GM11168 (cell line): ENCODE data around the gene DLX3.
"Not testable (repeated sequence)": the region's sequence is repeated elsewhere in the genome, so short reads cannot be mapped to it uniquely, and the experiment has no call there.

Source experiments
- in situ Hi-C: fragments of 300-500 bp; cut with MboI; formaldehyde crosslinking; loops from one replicate; pipeline ENCODE4 v1.12.0; 2022; ENCODE audit warnings: low sequenced_read_pairs; ENCODE audit not compliant: unreplicated experiment

Gene DLX3

GRCh38 chr17:49995055-49995738, at the start of gene DLX3:
TSS of gene DLX3 (minus strand) at chr17:49995224. CDS start at chr17:49994998, 226 bp downstream.
- in situ Hi-C loops, result loop anchor here (25.0 kb wide), 1 partner anchor 433 kb away; no protein-coding TSS in a partner anchor

GRCh38 chr17:50044483-50044882, 49.5 kb upstream of the DLX3 start:
- in situ Hi-C loops, result no loop called here

GRCh38 chr17:50043290-50044148, 48.5 kb upstream of the DLX3 start:
- in situ Hi-C loops, result no loop called here

DNA sequence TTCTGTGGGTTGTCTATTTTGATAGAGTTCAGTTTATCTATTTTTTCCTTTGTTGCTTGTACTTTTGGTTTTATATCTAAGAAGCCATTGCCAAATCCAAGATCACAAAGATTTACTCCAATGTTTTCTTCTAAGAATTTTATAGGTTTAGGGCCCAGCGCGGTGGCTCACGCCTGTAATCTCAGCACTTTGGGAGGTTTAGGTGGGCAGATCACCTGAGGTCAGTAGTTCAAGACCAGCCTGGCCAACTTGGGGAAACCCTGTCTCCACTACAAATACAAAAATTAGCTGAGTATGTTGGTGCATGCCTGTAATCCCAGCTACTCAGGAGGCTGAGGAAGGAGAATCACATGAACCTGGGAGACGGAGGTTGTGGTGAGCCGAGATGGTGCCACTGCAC, 47.2 kb upstream of the DLX3 start:
- in situ Hi-C loops, result no loop called here

- in situ Hi-C loops, result not testable (repeated sequence)
Observed at GRCh38 chr17:50040496-50040895, 45.5 kb upstream of the DLX3 start.

- in situ Hi-C loops, result loop anchor here (5.0 kb wide), 1 partner anchor 53 kb away; no protein-coding TSS in a partner anchor
Observed at GRCh38 chr17:50039058-50039457, 44.0 kb upstream of the DLX3 start.

DNA sequence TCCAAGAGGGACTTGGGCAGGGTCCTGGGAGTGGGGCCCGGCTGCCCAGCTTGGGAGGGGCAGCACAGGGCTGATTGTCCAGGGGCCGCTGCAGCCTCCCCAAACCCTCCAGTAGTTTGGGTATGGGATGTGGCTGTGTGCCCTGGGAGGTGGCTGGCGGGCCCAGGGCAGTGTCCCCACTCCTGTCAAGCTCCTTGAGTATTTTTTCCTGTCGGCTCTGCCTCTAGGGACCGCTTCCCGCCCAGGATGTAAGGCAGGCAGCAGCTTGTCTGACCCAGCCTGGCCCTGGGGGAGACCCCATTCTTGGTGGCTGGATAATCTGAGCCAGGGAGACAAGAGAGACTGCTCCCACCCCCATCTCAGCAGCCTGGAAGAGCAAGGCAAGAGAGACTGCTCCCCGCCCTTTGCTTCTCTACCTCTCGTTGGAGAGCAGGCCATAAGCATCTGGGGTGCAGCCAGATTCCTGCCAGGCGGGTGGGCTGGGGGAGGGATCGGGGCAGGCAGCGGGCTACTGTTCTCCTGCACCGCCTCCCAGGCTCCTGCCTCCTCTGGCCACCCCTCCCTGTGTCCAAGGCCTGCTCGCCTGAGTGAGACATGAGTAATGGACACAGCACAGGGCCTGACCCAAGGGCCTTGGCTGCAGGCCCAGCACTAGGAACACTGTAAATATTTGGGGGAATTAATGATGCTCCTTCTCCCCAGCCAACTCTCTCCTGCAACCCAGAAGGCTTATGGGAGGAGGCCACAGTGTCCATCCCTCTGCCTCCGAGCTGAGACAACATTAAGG, 42.5 kb upstream of the DLX3 start:
- in situ Hi-C loops, result loop anchor here (5.0 kb wide), 1 partner anchor 55 kb away; no protein-coding TSS in a partner anchor

DNA sequence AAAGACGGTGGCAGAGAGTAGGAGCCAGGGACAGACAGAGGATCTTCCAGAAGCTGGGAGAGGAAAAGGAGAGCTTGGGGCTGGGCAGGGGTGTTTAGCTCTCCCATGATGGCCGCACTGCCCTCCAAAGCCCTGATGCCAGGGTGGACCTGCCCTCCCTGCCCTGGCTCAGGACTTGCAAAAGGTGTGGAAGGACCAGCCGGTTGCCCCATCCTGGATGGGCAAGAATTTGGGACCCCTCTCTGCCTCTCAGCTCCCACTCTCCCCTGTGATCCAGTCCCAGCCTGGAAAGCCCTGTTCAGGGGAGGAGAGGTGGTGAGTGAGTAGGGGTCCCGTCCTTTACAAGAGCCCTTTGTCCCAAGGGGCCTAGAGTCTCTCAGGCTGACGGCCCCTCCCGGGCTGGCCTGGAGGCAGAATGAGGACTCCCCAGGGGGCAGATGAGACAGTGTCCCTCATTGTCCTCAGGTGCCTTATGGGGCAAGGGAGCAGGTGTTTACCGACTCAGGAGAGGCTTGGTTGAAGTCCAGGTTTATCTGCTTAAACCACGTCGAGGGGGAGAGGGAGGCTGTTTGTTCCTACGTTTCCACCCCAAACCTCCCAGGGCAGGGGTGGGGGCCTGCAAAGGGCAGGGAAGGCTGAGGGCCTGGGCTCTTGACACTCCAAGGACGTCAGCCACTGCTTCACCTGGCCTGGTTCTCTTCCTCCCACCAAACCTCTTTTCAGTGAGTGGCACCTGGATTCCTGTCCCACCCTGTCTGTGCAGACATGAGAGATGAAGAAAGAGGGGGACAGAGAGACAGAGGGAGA, 41.6 kb upstream of the DLX3 start:
- in situ Hi-C loops, result loop anchor here (5.0 kb wide), 1 partner anchor 56 kb away; no protein-coding TSS in a partner anchor

- in situ Hi-C loops, result loop anchor here (5.0 kb wide), 1 partner anchor 56 kb away; no protein-coding TSS in a partner anchor
Observed at GRCh38 chr17:50035945-50036344, 40.9 kb upstream of the DLX3 start.

- in situ Hi-C loops, result loop anchor here (5.0 kb wide), 1 partner anchor 57 kb away; no protein-coding TSS in a partner anchor
Observed at GRCh38 chr17:50035421-50035879, 40.4 kb upstream of the DLX3 start.

DNA sequence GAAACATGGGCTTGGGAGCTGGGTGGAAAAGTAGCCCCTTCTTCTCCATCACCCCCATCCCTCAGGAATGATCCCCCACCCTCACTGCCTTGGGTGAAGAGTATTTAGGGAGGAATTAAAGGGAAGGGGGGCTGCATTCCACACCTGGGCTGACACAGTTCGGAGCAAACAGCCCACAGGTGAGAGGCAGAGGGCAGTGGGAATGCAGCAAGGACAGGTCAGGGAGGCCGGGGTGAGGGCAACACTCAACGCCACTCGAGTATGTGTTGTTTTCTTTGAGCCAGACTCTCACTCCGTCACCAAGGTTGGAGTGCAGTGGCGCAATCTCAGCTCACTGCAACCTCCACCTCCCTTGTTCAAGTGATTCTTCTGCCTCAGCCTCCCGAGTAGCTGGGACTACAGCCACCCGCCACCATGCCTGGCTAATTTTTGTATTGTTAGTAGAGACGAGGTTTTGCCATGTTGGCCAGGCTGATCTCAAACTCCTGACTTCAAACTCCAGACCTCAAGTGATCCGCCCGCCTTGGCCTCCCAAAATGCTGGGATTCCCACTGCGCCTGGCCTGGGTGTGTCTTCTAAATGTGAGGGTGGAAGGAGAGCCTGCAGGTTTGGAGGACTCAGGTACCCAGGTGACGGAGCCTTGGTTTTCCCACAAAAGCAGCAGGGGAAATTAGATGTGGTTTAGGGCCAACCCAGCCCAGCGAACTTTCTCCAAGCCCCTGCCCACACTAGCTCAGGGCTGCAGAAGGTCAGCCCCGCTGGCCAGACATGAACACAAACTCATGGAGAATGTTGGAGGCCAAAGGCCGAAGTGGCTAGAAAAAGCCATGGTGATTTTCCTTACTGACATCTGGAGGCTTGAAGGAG, 39.7 kb upstream of the DLX3 start:
- in situ Hi-C loops, result loop anchor here (5.0 kb wide), 1 partner anchor 58 kb away; no protein-coding TSS in a partner anchor

GRCh38 chr17:50033316-50033715, 38.3 kb upstream of the DLX3 start:
- in situ Hi-C loops, result no loop called here

DNA sequence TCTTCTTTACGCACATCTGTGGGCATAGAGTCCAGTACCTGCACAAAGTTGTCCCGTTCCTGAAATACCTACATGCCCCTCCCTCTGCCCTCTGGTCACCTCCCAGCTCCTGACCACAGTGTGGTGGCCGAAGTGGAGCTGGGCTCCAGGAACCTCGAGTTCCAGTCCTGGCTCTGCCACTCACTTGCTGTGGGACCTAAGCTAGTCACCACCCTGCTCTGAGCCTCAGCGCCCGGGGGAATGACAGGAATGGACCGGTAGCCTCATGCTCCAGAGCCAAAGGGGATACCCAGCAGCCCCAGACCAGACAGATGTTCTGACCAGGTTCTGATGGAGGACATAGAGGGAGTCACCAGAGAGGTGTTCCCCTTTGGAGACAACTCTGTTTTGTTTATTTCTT, 34.2 kb upstream of the DLX3 start:
- in situ Hi-C loops, result no loop called here

GRCh38 chr17:50028736-50029120, 33.7 kb upstream of the DLX3 start:
- in situ Hi-C loops, result no loop called here

DNA sequence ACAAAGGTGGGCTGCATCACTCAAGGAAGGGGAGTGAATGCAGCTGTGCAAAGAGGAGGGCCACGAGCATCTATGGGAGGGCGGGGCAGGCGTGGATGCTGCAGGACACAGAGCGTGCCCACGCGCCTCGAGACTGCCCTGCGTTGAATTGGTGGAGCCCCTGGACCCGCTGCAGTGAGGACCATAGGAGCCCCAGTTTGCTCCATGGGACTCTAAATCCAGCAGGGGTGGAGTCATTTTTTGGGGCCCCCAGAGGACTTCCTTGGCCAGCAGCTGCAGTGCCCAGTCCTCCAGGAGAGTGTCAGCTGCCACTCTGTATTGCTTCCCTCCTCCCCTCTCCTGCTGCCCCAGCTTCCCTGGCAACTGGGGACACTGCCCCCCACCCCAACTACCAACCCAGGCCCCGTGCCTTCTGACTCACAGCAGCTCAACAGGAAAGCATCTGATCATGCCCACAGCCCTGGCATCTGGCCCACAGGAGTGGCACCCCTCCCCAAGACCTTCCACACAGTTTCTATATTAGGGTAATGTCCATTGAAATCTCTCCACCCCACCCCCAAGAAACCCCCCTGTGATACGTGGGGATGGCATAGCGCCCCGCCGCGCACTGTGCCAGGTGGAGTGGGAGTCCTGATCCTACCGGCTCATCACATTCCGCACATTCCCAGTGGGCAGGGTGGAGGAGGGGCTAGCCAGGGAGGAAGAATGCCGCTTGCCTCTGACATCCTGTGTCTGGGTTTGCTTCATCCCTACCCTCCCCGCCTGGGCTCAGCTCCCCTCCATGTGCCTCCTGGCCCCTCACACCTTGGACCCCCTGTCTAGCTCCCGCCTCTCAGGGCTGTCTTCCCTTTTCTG, 33.1 kb upstream of the DLX3 start:
- in situ Hi-C loops, result no loop called here

- in situ Hi-C loops, result no loop called here
Observed at GRCh38 chr17:50027172-50027880, 32.3 kb upstream of the DLX3 start.

GRCh38 chr17:50026837-50027171, 31.8 kb upstream of the DLX3 start:
- in situ Hi-C loops, result no loop called here
